Transverse colon (tissue), 3 donors: ENCODE results near the gene MSI1.

Experiments used
- EP300 ChIP-seq: sonication (generic); formaldehyde crosslinking; IDR thresholded peaks from one replicate; pipeline ENCODE4 v1.6.1; 2017; ENCODE audit warnings: antibody characterized with exemption, low read depth
- TF ChIP-seq, protein P1 (sequence below), 5 experiments: fragments of 200-600 bp in 3 of 5; fragments of 450-650 bp in 2 of 5; sonication (generic) in 3 of 5; IDR thresholded peaks; 1 replicate in 2 of 5; 2 replicates in 3 of 5; pipeline ENCODE4 v1.5.1; 2016 to 2017; ENCODE audit warnings: antibody characterized with exemption in 5 of 5, inconsistent platforms in 3 of 5, mild to moderate bottlenecking in 2 of 5, moderate library complexity in 1 of 5

GRCh38 chr12:120402217-120402616 is 33.3 kb upstream of the MSI1 start:
- TF ChIP-seq EP300: no peak
- TF ChIP-seq, protein P1, sequence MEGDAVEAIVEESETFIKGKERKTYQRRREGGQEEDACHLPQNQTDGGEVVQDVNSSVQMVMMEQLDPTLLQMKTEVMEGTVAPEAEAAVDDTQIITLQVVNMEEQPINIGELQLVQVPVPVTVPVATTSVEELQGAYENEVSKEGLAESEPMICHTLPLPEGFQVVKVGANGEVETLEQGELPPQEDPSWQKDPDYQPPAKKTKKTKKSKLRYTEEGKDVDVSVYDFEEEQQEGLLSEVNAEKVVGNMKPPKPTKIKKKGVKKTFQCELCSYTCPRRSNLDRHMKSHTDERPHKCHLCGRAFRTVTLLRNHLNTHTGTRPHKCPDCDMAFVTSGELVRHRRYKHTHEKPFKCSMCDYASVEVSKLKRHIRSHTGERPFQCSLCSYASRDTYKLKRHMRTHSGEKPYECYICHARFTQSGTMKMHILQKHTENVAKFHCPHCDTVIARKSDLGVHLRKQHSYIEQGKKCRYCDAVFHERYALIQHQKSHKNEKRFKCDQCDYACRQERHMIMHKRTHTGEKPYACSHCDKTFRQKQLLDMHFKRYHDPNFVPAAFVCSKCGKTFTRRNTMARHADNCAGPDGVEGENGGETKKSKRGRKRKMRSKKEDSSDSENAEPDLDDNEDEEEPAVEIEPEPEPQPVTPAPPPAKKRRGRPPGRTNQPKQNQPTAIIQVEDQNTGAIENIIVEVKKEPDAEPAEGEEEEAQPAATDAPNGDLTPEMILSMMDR (IDR thresholded peaks at IDR 0.05): no peak
